Measurements from ENCODE around the gene FYB1. TPM values are rescaled to one million over a fixed set of nuclear protein-coding genes. Genes with fewer than 3 reads are reported as not detected.
"Not testable (repeated sequence)": the region's sequence is repeated elsewhere in the genome, so short reads cannot be mapped to it uniquely, and the experiment has no call there.

The FYB1 gene
- total RNA-seq, 4 donors from 2014 or later = 1.5 to 3.9 (median 3.0) TPM

- no peaks in the 10 kb centered on the region for H3K4me1 ChIP-seq
- no peak overlapping the region for H3K4me3 ChIP-seq
- H3K36me3 ChIP-seq = no peaks in the 10 kb centered on the region
- 92% methylated on average over 2 of the region's 2 CpGs for WGBS
- no peaks in the 10 kb centered on the region for H3K9me3 ChIP-seq
- H3K27me3 ChIP-seq = no peaks in the 10 kb centered on the region
- H3K27ac ChIP-seq = no peak overlapping the region
- DNase-seq (ENCODE audit: low spot score in 2 of 2) = no peak
- TF ChIP-seq POLR2AphosphoS5 (IDR thresholded peaks at IDR 0.05) = no peak
- TF ChIP-seq EP300 (IDR thresholded peaks at IDR 0.05) = no peak
- TF ChIP-seq, protein P1, sequence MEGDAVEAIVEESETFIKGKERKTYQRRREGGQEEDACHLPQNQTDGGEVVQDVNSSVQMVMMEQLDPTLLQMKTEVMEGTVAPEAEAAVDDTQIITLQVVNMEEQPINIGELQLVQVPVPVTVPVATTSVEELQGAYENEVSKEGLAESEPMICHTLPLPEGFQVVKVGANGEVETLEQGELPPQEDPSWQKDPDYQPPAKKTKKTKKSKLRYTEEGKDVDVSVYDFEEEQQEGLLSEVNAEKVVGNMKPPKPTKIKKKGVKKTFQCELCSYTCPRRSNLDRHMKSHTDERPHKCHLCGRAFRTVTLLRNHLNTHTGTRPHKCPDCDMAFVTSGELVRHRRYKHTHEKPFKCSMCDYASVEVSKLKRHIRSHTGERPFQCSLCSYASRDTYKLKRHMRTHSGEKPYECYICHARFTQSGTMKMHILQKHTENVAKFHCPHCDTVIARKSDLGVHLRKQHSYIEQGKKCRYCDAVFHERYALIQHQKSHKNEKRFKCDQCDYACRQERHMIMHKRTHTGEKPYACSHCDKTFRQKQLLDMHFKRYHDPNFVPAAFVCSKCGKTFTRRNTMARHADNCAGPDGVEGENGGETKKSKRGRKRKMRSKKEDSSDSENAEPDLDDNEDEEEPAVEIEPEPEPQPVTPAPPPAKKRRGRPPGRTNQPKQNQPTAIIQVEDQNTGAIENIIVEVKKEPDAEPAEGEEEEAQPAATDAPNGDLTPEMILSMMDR (IDR thresholded peaks at IDR 0.05) = no peak
- TF ChIP-seq POLR2A (IDR thresholded peaks at IDR 0.05) = no peak
Measured at GRCh38 chr5:39186289-39186688, 33.1 kb downstream of the FYB1 start.

- H3K27ac ChIP-seq = no peak overlapping the region
- WGBS = 93% methylated on average over 9 of the region's 9 CpGs
- TF ChIP-seq, protein P1 (IDR thresholded peaks at IDR 0.05) = no peak
- TF ChIP-seq EP300 (IDR thresholded peaks at IDR 0.05) = no peak
- TF ChIP-seq POLR2AphosphoS5 (IDR thresholded peaks at IDR 0.05) = no peak
- TF ChIP-seq POLR2A (IDR thresholded peaks at IDR 0.05) = no peak
- no peaks in the 10 kb centered on the region for H3K9me3 ChIP-seq
- H3K36me3 ChIP-seq = no peaks in the 10 kb centered on the region
- no peak overlapping the region for H3K4me3 ChIP-seq
- H3K27me3 ChIP-seq = no peaks in the 10 kb centered on the region
- no peak for DNase-seq (ENCODE audit: low spot score in 2 of 2)
- no peaks in the 10 kb centered on the region for H3K4me1 ChIP-seq
Measured at GRCh38 chr5:39185761-39186160, 33.6 kb downstream of the FYB1 start.

DNA sequence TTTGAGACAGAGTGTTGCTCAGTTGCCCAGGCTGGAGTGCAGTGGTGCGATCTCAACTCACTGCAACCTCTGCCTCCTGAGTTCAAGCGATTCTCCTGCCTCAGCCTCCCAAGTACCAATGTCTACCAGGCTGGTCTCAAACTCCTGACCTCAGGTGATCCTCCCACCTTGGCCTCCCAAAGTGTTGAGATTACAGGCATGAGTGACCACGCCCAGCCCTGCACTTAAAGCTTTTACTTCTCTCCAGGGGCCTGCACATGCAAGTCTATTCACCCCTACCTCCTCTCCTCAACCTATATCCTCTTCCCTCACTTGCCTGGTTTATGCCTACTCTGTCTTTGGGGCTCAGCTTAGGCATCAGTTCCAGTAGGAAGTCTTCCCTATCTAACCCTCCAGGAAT is 39.8 kb downstream of the FYB1 start:
- not testable (repeated sequence) for H3K36me3 ChIP-seq; H3K4me1 ChIP-seq; H3K4me3 ChIP-seq; DNase-seq (ENCODE audit: low spot score in 2 of 2); H3K27me3 ChIP-seq; H3K9me3 ChIP-seq; H3K27ac ChIP-seq
- 58% methylated on average over 3 of the region's 3 CpGs for whole genome bisulfite sequencing

GRCh38 chr5:39178861-39179260 is 40.5 kb downstream of the FYB1 start:
- no peaks in the 10 kb centered on the region for H3K9me3 ChIP-seq
- TF ChIP-seq POLR2A (IDR thresholded peaks at IDR 0.05) = no peak
- TF ChIP-seq, protein P1 (IDR thresholded peaks at IDR 0.05) = no peak
- TF ChIP-seq POLR2AphosphoS5 (IDR thresholded peaks at IDR 0.05) = no peak
- no peak for TF ChIP-seq EP300 (IDR thresholded peaks at IDR 0.05)
- no peaks in the 10 kb centered on the region for H3K4me1 ChIP-seq
- no peaks in the 10 kb centered on the region for H3K36me3 ChIP-seq
- DNase-seq (ENCODE audit: low spot score in 2 of 2) = no peak
- no peaks in the 10 kb centered on the region for H3K27me3 ChIP-seq
- no peak overlapping the region for H3K4me3 ChIP-seq
- 82% methylated on average over 8 of the region's 8 CpGs for WGBS
- H3K27ac ChIP-seq = no peak overlapping the region

DNA sequence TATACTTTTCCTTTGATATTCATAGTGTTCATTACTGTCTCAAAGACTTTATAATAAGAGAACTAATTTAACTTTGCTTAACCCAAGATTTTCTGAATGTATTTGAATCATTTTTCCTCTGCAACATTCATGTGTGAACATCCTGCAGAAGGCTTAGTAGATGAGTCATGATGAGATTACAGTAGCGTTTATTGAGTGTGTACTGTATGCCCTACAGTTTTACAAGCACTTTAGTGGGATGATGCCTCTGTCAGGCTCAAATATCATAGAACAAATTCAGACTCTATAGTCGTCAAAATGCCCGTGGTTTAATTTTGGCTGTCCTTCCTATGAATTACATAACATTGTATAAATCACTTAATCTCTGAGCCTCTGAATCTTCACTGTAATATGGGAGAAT is 41.2 kb downstream of the FYB1 start:
- no peak overlapping the region for H3K27ac ChIP-seq
- no peak overlapping the region for H3K4me3 ChIP-seq
- no peaks in the 10 kb centered on the region for H3K27me3 ChIP-seq
- no peaks in the 10 kb centered on the region for H3K9me3 ChIP-seq
- WGBS = 35% methylated on average over 3 of the region's 3 CpGs
- no peak for DNase-seq (ENCODE audit: low spot score in 2 of 2)
- TF ChIP-seq POLR2A (IDR thresholded peaks at IDR 0.05) (no peak), POLR2AphosphoS5 (IDR thresholded peaks at IDR 0.05) (no peak), EP300 (IDR thresholded peaks at IDR 0.05) (no peak)
- TF ChIP-seq, protein P1 (IDR thresholded peaks at IDR 0.05) = no peak
- H3K4me1 ChIP-seq = no peaks in the 10 kb centered on the region
- H3K36me3 ChIP-seq = no peaks in the 10 kb centered on the region

DNA sequence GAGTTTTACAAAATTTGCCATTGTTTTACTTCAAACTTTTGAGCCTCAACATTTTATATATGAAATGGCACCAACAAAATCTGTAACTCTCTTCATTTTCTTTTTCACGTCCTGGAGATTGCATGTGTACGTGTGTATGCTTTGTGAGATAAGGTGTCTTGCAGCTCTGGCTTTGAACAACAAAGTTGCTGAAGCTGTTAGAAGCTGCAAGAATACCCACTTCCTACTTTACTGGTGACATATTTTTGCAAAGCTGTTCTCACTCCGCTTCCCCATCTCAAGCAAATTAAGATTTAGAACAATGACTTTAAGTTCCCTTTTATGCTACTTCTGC is 41.8 kb downstream of the FYB1 start:
- DNase-seq (ENCODE audit: low spot score in 2 of 2) = no peak
- Histone ChIP-seq H3K4me3 (no peak overlapping the region), H3K36me3 (no peaks in the 10 kb centered on the region), H3K27me3 (no peaks in the 10 kb centered on the region), H3K4me1 (no peaks in the 10 kb centered on the region), H3K27ac (no peak overlapping the region), H3K9me3 (no peaks in the 10 kb centered on the region)
- WGBS = 79% methylated on average over 3 of the region's 3 CpGs
- no peak for TF ChIP-seq EP300 (IDR thresholded peaks at IDR 0.05)
- TF ChIP-seq, protein P1 (IDR thresholded peaks at IDR 0.05) = no peak
- no peak for TF ChIP-seq POLR2A (IDR thresholded peaks at IDR 0.05)
- no peak for TF ChIP-seq POLR2AphosphoS5 (IDR thresholded peaks at IDR 0.05)

Measured in suprapubic skin (tissue), 4 donors.